Osteocyte (in vitro differentiated cells): ENCODE results near the gene CALR3. TPM values are rescaled to one million over a fixed set of nuclear protein-coding genes. Genes with fewer than 3 reads are reported as not detected.

ENCODE experiments used
- DNase-seq: peaks from one replicate; pipeline ENCODE4 v3.0.0; 2021; ENCODE audit warnings: mixed read lengths; ENCODE audit not compliant: unreplicated experiment; ENCODE audit errors: extremely low spot score
- H3K27ac Mint-ChIP-seq: one replicate; pipeline ENCODE4 v1.8.0; 2021; ENCODE audit warnings: mild to moderate bottlenecking, mixed read lengths; ENCODE audit not compliant: unreplicated experiment
- H3K27me3 Mint-ChIP-seq: one replicate; pipeline ENCODE4 v1.8.0; 2021; ENCODE audit warnings: mixed read lengths; ENCODE audit not compliant: unreplicated experiment
- H3K36me3 Mint-ChIP-seq: one replicate; pipeline ENCODE4 v1.8.0; 2021; ENCODE audit warnings: mixed read lengths; ENCODE audit not compliant: unreplicated experiment
- H3K4me1 Mint-ChIP-seq: one replicate; pipeline ENCODE4 v1.8.0; 2021; ENCODE audit warnings: mixed read lengths; ENCODE audit not compliant: unreplicated experiment
- H3K4me3 Mint-ChIP-seq: one replicate; pipeline ENCODE4 v1.8.0; 2021; ENCODE audit warnings: mild to moderate bottlenecking, moderate library complexity, mixed read lengths; ENCODE audit not compliant: unreplicated experiment
- H3K9me3 Mint-ChIP-seq: one replicate; pipeline ENCODE4 v1.8.0; 2021; ENCODE audit warnings: mixed read lengths; ENCODE audit not compliant: unreplicated experiment
- total RNA-seq: library from RNA; stranded (reverse); gene quantifications from 2 replicates; pipeline ENCODE4 v1.2.1, GENCODE V29; 2021
- TF ChIP-seq, protein P1 (sequence below): fragments of 200-600 bp; sonication (generic); IDR thresholded peaks from 2 replicates; pipeline ENCODE4 v1.5.0; 2021; ENCODE audit warnings: antibody characterized with exemption, mild to moderate bottlenecking, moderate library complexity

The CALR3 gene
- total RNA-seq, 1 donor from 2014 or later, result not detected

DNA sequence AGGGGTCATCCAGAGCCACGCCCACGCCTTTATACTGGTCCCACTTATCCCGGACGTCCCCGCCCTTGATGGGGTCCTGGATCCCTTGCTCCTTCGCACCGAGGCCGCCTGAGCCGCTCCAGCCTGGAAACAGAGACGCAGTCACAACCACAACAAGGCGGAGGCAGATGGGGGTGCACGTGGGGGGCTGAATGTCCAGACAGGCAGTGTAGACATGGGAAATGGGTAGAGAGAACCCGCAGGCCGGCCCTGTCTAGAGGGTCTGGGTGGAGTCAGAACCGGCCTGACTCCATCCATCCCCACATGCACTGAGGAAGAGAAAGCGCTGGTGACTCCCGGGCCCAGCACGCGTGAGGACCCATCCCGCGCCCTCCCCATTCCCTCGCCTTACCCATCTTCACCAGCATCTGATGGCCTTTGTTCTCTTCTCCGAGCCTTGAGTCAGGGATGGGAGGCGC, 23.3 kb upstream of the CALR3 start:
- no peaks in the 10 kb centered on the region for H3K9me3 Mint-ChIP-seq
- H3K4me1 Mint-ChIP-seq, result no peaks in the 10 kb centered on the region
- H3K27ac Mint-ChIP-seq, result no peak overlapping the region
- peaks cover 45% of the 10 kb centered on the region for H3K36me3 Mint-ChIP-seq
- no peak overlapping the region for H3K4me3 Mint-ChIP-seq
- TF ChIP-seq, protein P1, sequence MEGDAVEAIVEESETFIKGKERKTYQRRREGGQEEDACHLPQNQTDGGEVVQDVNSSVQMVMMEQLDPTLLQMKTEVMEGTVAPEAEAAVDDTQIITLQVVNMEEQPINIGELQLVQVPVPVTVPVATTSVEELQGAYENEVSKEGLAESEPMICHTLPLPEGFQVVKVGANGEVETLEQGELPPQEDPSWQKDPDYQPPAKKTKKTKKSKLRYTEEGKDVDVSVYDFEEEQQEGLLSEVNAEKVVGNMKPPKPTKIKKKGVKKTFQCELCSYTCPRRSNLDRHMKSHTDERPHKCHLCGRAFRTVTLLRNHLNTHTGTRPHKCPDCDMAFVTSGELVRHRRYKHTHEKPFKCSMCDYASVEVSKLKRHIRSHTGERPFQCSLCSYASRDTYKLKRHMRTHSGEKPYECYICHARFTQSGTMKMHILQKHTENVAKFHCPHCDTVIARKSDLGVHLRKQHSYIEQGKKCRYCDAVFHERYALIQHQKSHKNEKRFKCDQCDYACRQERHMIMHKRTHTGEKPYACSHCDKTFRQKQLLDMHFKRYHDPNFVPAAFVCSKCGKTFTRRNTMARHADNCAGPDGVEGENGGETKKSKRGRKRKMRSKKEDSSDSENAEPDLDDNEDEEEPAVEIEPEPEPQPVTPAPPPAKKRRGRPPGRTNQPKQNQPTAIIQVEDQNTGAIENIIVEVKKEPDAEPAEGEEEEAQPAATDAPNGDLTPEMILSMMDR, result no peak
- no peaks in the 10 kb centered on the region for H3K27me3 Mint-ChIP-seq
- no peak for DNase-seq

DNA sequence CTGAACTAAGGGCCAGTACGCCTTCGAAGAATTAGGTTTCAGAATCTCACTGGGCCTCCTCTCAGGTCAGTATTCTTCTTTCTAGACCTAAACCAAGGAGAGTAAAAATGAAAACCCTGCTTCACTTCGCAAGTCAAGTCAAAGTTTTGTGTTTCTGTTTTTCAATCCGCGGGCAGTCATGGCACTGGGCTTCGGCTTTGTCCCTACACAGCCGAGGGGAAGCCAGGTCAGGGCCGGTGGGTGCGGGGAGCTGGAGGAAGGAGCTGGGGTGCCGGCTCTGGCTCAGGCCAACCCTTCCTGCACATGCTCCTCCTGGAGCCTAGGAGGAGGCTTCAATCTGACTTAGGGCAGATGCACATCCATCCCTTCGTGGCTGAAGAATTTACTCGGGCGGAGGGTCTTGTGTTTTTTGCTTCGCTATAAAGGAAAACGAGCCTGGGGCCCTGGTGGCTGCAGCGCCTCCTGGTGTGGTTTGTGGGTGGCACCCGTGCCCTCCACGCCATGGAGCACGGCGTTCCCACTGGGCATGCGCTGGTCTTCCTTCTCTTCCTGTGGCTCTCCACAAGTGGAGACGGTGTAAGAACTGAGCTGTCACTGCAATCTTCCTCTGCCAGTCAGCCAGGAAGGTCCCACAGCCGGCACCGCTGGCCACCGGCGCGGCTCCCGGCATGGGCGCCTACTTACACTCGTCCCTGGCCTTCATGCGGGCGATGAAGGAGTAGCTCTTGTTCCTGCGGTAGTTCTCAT, 22.7 kb upstream of the CALR3 start:
- DNase-seq, result no peak
- no peak overlapping the region for H3K27ac Mint-ChIP-seq

DNA sequence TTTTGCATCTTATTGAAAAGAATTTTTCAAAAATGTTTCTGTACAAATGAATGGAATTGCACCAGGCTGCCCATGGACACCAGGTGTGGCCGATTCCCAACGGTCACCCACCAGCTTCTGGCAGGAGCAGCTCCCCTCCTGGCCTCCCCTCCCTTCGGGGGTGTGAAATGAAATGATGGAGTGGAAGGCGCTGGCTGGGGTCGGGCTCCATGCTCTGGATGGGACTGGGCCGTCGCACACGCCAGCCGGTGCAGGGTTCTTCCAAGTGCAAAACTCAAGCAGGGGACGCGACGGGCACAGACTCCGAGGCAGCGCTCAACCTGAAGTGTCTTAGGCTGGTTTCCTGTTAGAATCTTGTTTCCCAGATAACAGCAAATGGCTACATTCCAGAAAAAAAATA, 22.1 kb upstream of the CALR3 start:
- Mint-ChIP-seq H3K27me3 (no peaks in the 10 kb centered on the region), H3K9me3 (no peaks in the 10 kb centered on the region), H3K4me3 (no peak overlapping the region), H3K4me1 (no peaks in the 10 kb centered on the region), H3K27ac (no peak overlapping the region), H3K36me3 (peaks cover 39% of the 10 kb centered on the region)
- TF ChIP-seq, protein P1, result no peak
- no peak for DNase-seq

More for the DNA sequence above, 22.7 kb upstream of the CALR3 start:
- TF ChIP-seq, protein P1, result no peak
- Mint-ChIP-seq H3K4me3 (no peak overlapping the region), H3K36me3 (peaks cover 40% of the 10 kb centered on the region), H3K4me1 (no peaks in the 10 kb centered on the region), H3K27me3 (no peaks in the 10 kb centered on the region), H3K9me3 (no peaks in the 10 kb centered on the region)

DNA sequence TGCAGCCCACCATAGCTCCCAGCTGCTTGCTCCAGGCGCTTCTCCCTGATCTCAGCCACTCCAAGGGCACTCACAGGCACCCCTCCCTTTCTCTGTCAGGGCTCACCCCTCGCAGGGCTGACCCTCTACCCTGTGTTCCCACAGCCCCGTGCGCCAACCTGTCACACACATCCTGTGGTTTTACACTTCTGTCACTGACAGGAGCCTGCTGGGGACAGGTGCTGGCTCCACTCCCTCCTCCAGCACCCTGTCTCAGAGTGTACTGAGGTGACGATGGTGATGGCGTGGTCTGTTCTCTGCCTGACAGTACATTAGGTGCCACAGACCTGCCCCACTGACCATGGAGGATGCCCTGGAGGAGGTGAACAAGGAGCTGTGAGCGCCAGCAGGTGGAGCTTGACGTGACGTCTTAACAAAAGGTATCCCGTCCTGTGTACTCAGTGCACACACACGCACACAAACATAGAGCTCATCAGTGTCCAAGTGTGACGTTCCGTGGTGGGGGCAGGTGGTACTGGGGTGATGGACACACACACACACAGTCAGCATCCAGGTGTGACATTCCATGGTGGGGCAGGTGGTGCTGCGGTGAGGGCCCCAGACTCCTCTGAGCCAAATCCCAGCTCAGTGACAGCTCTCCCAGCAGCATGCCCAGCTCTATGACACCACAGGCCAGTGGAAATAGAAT, 21.1 kb upstream of the CALR3 start:
- Mint-ChIP-seq H3K9me3 (no peaks in the 10 kb centered on the region), H3K4me1 (no peaks in the 10 kb centered on the region), H3K36me3 (peaks cover 35% of the 10 kb centered on the region), H3K27me3 (no peaks in the 10 kb centered on the region), H3K27ac (no peak overlapping the region), H3K4me3 (no peak overlapping the region)
- no peak for DNase-seq
- TF ChIP-seq, protein P1, result no peak

GRCh38 chr19:16516381-16516780, 20.4 kb upstream of the CALR3 start:
- Mint-ChIP-seq H3K4me1 (no peaks in the 10 kb centered on the region), H3K9me3 (no peaks in the 10 kb centered on the region), H3K36me3 (peaks cover 35% of the 10 kb centered on the region), H3K27ac (no peak overlapping the region), H3K27me3 (no peaks in the 10 kb centered on the region), H3K4me3 (no peak overlapping the region)
- TF ChIP-seq, protein P1, result no peak
- no peak for DNase-seq
